Stimulated activated CD4-positive, alpha-beta T cell treated with anti-CD3 and anti-CD28 coated beads, Interleukin-1b, Interleukin-23, amount 100 ng/mL, for 24 hours (primary cell): Measurements from ENCODE around the gene NOS1AP.

Source experiments
- DNase-seq, 4 experiments: peaks; one replicate each; pipeline ENCODE4 v3.0.0-alpha.2; 2020; ENCODE audit warnings: low read depth in 4 of 4, low spot score in 1 of 4

NOS1AP gene

DNA sequence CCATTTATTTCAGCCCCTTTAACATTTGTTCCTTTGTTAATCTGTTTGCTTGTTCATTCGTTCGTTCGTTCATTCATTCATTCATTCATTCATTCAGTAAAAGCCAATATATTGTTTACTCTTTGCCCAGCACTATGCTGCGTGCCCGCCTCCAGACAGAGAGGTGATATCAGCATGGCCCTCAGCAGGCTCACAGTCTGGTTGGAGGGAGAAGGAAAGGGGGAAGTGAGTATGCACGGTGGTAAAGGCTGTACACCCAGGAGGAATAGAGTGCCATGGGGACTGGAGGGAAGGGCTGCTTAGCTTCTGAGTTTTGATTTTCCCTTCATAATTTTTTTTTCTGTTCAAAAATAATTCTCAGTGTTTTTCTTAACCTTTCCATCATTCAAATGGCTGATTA is 144.7 kb downstream of the NOS1AP start:
- no peak for DNase-seq

GRCh38 chr1:162215902-162216301 is 146.4 kb downstream of the NOS1AP start:
- no peak for DNase-seq

GRCh38 chr1:162216604-162217003 is 147.1 kb downstream of the NOS1AP start:
- DNase-seq: no peak

- DNase-seq: no peak
These were observed 148.2 kb downstream of the NOS1AP start for GRCh38 chr1:162217706-162218105.

GRCh38 chr1:162218546-162218945 is 149.1 kb downstream of the NOS1AP start:
- DNase-seq: no peak

- DNase-seq: no peak
These were observed 149.5 kb downstream of the NOS1AP start for GRCh38 chr1:162218975-162219374.

- no peak for DNase-seq
These were observed 150.0 kb downstream of the NOS1AP start for GRCh38 chr1:162219461-162219860.

GRCh38 chr1:162220009-162220539 is 150.6 kb downstream of the NOS1AP start:
- DNase-seq: no peak

GRCh38 chr1:162222014-162222413 is 152.5 kb downstream of the NOS1AP start:
- DNase-seq: no peak

DNA sequence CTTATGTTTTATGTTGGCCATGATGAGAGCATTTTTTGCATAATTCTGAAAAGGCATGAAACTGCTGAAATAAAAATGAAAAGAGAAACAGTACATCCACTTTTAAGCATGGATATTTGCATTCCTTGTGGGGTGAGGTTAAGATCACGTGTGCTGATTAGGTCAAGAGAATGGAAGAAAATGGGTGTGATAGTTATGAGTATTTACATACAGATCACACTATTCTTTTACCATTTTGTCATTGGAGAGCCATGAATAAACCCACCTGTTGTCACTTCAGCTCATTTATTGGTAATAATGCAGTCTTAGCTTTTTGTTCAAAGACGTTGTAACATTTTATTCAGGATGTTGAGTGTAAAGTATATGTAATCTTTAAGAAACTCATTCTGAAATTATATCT is 153.2 kb downstream of the NOS1AP start:
- DNase-seq: no peak

DNA sequence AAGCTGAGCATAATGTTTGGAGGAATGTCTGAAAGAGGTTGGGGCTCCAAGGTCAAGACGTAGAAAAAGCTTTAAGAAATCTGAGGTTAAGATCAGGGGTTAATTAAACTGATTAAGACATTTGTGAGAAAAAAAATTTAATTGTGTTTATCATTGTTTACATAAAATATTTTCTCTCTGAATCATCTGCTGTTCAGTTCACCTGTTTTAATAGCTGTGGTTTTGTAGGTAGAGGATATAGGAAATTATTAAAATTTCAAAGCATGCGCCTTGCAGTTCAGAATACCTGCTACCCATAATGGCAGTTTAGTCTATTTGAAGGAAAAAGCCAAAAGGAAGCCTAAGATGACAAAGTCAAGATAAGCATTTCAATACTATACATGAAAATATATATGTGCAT is 154.0 kb downstream of the NOS1AP start:
- DNase-seq: no peak

GRCh38 chr1:162224267-162224666 is 154.8 kb downstream of the NOS1AP start:
- no peak for DNase-seq

DNA sequence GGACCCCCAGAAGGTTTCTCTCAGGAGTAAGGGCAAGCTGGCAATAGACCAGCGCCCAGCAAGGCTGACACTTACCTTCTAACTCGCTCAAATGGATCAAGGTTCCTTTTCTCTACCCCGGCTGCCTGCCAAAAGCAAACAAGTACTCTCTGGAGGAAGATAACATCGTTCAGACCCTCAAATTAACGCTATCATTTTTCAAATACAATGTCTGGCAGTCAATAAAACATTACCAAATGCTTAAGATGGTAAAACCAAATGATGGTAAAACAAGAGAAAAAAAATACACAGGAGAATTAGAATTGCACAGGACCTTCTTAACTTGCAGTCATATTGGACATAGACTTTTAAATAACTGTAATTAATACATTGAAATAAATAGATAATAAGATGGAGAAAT is 159.1 kb downstream of the NOS1AP start:
- no peak for DNase-seq

DNA sequence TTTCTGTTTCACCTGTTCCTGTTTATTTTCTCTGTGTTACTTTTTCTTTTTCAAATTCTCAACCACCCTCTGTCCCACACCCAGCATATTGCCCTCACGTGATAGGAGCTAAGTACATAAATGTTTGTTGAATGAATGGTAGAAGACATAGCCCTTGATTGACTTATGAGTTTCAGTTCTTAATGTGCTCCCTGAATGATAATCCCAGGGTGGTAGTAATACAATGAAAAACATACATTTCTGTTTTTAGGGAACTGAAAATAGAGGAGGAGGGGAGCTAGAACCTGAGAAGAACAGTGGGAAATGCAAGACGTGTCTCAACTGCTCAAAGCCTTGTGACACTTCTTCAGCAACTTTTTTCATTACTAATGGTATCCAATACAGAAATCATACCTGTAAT is 160.1 kb downstream of the NOS1AP start:
- no peak for DNase-seq

GRCh38 chr1:162230096-162230495 is 160.6 kb downstream of the NOS1AP start:
- DNase-seq: no peak

DNA sequence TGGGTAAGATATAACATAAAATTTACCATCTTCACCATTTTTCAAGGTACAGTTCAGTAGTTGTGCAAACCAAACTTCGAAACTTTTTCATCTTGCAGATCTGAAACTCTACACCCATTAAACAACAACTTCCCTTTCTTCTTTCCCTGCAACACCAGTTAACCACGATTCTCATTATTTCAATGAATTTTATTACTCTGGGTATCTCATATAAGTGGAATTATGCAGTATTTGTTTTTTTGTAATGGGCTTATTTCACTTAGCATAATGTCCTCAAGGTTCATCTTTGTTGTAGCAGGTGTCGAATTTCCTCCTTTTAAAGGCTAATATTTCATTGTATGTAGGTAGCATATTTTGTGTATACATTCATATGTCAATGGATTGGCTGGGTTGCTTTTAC is 161.0 kb downstream of the NOS1AP start:
- DNase-seq: no peak

DNA sequence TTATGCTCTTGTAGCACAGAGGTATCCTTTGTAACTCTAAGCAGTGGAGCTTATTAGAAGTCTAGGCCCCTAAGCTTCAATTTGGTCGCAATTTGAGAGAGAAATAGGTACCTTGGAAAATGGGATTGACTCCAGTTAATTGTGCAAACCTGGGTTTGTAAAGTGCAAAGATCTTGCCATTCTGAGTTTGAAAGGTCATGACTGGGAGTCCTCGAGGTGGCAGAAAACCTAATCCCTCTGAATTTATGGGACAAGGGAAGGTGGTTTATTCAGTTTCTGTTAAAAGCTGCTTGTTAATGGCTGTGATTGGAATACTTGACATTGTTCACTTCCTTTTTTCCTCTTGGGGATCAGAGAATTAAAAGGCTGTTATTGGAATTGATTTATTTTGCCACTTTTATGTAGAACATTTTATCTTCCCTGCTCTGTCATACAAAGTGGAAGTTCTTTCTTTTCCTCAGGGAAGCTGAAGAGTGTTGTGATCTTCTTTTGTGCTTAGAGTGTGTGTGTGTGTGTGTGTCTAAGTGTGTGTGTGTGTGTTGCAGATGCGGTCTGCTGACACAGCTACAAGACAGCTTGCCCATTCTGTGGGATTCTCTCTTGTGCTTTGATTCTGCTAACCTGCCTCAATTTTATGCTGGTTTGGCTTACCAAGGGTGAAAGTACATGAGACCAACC is 162.7 kb downstream of the NOS1AP start:
- no peak for DNase-seq

DNA sequence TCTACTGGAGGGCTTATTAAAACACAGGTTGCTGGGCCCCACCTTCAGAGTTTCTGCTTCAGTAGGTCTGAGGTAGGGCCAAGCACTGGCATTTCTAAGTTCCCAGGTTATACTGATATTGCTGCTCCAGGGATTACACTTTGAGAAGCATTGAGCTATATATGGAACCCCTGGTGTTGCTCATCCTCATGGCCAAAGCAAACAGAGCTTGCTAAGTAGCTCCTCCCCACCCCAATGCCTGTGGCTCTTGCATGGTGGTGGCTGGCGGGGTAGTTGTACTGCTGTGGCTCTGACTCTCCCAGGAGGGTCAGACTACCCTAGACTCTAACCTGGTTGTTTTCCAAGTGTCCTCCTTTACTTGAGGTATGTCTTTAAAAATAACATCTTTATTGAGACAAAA is 163.6 kb downstream of the NOS1AP start:
- DNase-seq: no peak

- DNase-seq: no peak
These were observed 164.4 kb downstream of the NOS1AP start for GRCh38 chr1:162233937-162234336.

DNA sequence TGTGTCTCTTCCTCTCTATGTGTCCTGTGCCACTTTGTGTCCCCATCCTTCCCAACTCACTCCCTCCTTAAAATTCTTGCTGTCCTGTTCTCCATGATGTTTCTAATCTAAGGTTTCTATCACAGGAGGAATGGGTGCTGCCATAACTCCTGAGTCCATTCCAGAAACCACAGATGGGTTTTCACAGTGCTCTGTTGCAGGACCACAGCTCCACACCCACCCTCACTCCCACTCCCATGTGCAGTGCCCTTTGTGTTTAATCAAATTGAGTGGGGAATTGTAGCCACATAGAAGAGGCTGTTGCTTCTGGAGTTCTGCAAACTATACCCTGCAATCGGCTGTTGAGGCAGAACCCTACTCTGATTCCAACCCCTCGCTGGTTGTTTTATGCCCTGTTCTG is 165.1 kb downstream of the NOS1AP start:
- no peak for DNase-seq

- DNase-seq: no peak
These were observed 165.8 kb downstream of the NOS1AP start for GRCh38 chr1:162235241-162235800.

DNA sequence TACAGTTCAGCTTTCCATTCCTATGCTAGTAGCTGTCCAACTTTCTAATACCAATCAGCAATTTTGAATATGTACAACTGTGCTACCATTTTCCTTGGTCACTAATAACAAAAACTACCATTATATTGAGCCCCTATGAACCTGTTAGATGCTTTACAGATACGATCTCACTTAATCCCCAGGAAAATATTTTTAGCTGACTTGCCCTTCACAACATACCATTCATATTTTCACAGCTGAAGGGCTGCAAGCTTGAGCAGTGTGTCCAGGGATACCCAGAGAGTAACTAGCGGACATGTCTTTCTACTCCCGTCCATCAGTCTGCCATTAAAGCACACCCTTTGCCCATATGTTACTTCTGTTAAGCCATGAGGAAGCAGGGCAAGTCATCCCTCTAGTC is 166.7 kb downstream of the NOS1AP start:
- no peak for DNase-seq

GRCh38 chr1:162236618-162237017 is 167.1 kb downstream of the NOS1AP start:
- no peak for DNase-seq
